ENCODE results near the gene ZNF207.
"Not testable (repeated sequence)": the region's sequence is repeated elsewhere in the genome, so short reads cannot be mapped to it uniquely, and the experiment has no call there.

The ZNF207 gene

DNA sequence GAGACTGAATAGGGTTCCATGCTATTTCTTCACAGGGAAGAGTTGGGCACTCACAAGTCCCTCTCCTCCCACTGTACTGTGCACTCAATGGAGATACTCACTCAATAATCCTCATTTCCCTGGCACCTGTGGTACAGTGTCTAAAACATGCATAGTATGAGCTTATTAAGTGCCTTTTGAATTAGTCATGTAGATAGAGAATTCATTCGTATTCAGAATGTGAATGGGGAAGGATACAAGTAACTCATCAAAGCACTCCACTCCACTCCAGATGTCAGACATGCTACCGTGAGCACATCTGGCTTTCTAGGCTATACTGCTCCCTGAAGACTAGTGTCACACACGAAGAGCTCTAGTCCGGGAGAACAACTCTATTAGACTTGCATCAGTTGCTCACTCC lies 14.3 kb upstream of the ZNF207 start:
- DNase-seq = no peak

DNA sequence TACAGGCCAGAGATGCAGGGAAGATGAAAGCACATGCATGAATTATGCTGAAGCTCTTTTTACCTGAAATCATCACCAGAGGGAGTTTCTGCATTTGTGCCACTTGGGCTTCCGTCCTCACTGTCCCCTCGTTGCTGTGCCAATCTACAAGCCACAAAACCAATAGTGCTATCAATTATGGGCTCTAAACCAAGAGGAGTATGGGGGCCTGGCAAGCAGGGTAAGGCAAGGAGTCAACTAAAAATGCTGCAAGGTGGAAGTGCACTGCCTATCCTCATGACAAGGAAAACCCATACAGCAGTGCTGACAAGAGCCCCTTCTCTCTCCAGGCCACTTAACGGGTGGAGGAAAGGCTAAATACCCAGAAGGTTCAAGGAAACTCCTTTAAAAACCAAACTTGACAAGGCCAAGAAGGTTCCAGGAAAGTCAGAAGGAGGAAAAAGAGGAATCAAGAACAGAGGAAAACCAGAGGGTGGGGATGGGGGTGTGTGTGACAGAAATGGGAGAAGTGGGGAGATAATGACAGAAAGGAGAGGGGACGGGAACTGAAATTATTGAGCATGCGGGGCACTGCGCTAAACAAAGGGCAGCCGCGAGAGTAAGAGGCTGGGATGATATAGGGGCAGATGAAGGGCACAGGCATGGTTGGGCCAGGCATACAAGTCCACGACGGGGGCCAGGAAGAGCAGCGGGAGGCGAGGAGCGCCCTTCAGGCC lies 8.7 kb upstream of the ZNF207 start:
- DNase-seq = peak; percentile 8

DNA sequence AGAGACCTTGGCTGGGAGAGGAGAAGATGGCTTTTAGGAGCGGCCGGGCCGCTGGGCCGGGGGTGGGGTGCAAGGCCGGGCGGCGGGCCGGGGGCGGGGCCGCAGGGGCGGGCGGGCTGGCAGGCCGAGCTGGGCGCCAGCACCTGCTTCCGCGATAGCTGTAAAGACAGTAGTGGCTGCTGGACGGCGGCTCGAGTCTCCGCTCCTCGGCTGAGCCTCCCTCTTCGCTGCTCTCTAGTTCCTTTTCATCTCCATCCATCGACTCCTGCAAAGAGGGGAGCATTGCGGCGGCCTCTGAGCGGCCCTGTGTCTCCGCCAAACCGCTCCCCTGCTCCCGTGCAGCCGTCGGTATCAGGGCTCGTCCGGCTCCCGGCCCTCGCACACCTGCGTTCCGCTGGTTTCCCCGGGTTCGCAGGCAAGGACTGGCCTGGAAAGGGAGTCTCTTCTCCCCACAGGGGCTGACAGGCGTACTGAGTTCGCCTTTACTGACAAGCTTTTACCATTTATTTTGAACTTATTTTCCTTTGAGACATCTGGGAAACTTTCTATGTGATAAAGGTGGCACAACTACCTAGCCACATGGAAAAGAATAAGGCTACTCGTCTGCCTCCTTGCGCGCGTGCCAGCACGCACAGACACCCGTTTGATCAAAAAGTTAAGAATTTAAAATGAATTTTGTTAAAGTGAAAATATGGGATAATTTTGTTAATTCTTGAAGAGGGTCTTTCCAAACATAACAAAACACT lies 7.9 kb upstream of the ZNF207 start, which contains the start of gene C17orf75:
Gene C17orf75, minus strand, starts transcription at position 317 of the 746 bp plus-strand sequence. Its CDS starts 34 bp downstream, at position 283.
- peak; percentile 44 for DNase-seq

DNA sequence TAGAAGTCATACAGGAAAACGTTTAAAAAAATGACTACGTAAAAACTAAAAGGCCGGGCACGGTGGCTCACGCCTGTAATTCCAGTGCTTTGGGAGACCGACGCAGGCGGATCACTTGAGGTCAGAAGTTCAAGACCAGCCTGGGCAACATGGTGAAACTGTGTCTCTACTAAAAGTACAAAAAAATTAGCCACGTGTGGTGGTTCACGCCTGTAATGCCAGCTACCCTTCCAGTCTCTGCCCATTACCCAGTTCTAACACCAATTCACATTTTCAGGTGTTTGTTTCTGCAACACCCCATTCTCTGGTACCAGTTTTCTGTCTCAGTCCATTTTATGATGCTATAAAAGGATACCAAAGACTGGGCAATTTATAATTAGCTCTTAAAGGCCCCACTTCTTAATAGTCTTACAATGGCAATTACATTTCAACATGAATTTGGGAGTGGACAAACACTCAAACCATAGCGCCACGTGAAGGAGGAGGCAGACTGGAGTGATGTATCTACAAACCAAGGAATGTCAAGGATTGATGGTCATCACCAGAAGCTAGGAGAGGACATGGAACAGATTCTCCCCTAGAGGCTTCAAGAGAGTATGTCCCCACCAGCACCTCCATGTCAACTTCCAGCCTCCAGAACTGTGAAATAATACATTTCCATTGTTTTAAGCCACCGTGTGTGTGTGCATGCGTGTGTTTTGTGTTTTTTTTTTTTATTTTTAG lies 7.2 kb upstream of the ZNF207 start:
- DNase-seq = no peak

DNA sequence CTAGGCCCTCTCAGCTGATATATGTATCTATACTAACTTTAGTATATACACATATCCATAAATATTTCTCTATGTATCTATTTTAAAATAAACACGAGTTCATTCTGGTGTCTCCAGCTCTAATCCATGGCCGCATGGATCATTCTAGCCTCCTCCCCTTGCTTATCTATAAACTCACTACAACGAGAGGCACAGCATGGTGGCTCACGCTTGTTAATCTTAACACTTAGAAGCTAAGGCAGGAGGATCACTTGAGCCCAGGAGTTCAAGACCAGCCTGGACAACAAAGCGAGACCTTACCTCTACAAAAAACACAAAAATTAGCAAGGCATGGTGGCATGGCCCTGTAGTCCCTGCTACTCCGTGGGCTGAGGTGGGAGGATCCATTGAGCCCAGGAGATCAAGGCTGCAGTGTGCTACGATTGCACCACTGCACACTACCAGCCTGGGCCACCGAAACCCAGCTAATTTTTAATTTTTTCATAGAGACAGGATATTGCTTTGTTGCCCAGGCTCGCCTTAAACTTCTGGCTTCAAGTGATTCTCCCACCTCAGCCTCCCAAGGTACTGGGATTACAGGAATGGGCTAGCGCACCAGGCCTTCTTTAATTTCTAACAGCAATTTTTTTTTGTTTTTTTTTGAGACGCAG lies 3.9 kb upstream of the ZNF207 start:
- DNase-seq = no peak

DNA sequence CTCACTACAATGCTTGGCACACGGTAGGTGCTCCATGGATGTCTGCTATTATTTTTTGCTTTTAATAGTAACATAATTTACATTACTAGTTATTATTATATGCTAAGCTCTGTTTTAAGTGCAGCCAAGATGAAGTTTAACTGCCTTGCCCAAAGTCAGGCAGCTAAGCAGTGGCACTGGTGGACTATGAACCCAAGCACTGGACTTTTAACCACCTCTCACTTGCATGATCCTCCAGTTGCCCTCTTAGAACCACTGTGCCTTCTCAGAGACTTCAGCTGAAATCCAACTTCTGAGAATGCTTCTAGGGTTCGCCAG lies 1.5 kb upstream of the ZNF207 start:
- DNase-seq = no peak

DNA sequence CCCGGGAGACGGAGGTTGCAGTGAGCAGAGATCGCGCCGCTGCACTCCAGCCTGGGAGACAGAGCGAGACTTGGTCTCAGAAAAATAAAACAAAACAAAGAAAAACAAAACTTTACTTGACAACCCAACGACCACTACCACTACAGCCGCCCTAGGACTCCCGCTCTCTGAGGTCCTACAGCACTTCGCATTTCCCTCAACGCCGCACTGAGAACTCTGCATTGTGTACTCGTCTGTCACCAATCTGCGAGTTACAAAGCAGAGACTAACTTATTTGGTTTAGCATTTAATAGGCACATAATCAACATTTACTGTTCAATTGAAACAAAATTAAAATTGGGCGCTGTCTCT lies 479 bp upstream of the ZNF207 start:
- DNase-seq = no peak

DNA sequence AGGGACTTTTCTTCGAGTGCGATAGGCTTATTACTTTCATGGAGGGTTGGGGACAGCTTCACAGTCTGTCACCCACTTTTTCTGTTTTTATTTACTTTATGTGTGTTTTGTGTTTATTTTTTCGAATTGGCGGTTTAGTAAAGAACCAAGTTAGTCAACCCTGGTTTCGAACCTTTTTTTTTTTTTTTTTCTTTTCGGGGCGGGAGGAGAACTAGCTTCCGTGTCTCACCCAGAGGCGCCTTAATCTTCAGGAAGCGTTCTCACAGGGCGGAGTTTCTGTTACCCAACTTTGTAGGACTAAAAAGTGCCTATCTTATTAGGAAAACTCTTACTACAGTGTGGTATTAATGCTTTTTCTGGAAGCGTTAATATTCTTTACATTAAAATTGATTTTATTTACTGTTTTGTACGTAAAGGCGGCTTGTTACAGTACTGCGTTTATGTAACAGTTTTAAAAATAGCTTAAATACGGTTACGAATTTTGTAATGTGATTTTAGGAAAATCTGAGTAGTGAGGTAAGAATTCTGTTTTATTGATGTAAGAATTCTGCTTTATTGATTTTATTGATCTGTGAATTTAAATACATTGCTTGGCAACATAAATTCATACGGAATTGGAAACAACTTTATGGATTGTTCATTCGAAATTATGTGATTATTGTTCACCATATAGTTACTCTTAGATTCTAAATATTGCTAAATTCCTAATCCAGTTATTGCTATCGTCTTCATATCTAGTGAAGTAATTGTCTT lies 885 bp downstream of the ZNF207 start:
- DNase-seq = peak; percentile 21

DNA sequence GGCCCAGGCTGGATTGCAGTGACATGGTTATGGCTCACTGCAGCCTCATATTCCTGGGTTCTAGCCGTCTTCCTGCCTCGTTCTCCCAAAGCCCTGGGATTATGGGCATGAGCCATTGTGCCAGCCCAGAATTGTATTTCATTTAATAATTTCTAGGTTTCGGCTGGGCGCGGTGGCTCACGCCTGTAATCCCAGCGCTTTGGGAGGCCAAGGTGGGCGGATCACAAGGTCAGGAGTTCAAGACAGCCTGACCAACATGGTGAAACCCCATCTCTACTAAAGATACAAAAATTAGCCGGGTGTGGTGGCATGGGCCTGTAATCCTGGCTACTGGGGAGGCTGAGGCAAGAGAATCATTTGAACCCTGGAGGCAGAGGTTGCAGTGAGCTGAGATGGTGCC lies 2.8 kb downstream of the ZNF207 start:
- not testable (repeated sequence) for DNase-seq

DNA sequence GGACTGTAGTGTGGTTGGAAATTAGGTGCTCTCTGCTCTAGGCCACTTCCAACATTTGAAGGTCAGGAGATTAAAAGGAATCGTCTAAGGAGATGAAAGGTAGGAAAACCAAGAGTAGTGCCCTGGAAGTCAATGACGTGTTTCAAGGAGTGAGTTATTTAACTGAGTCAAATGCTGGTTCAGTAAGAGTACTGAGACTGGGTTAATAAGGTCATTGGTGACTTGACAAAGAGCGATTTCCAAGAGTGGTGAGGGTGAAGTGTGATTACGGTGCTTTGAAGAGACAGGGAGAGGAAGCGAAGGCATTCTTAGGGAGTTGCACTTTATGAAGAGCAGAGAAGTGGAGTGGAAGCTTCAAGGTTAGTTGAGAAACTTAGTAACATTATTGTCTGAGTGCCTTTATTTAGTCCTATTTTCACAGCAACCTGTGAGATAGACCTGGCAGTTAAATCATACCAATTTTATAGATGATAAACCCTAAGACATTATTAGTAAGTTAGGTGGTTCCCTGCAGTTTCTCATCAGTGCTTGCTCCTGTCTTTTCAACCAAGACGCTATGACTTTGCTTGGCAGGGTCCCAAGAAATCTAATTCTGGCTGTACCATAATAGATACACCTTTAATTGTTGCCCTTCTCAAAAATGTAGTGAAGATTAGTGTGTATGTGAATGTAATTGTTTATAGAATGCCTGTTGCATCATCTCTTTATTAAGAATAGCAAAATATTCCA lies 5.9 kb downstream of the ZNF207 start:
- DNase-seq = no peak

DNA sequence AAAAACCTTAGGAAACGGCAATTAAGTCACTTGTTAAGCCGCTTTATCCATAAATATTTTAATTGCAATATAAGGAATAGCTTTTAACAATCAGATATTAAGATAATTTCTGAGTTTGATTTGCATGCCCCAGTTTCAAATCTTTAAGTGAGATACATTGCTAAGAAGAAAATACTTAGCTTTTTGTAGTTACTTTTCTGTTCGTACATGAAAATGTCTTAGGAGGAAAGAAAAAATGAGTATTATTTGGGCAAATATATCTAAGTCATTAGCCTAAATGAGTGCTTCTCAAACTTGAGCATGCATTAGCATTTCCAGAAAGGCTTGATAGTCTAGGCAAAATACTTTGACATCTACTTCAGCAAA lies 6.4 kb downstream of the ZNF207 start:
- no peak for DNase-seq

DNA sequence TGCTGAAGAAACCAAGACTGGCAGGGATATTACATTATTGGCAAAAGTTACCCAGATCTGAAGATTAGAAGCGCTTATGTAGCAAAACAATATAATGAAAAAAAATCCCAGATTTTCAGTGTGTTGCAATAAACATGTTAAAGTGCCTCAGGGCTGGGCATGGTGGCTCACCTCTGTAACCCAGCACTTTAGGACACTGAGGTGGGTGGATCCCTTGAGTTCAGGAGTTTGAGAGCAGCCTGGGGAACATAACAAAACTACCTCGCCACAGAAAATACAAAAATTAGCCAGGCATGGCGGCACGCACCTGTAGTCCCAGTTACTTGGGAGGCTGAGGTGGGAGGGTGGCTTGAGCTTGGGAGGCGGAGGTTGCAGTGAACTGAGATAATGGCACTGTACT lies 6.8 kb downstream of the ZNF207 start:
- no peak for DNase-seq

DNA sequence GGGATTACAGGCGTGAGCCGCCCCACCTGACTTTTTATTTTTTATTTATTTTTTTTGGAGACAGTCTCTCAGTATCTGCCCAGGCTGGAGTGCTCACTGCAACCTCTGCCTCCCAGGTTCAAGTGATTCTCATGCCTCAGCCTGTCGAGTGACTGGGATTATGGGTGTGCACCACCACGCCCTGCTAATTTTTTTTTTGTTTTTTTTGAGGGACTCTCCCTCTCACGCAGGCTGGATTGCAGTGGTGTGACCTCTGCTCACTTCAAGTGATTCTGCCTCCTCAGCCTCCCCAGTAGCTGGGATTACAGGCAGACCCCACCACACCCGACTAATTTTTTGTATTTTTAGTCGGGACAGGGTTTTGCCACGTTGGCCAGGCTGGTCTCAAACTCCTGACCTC lies 7.7 kb downstream of the ZNF207 start:
- no peak for DNase-seq

DNA sequence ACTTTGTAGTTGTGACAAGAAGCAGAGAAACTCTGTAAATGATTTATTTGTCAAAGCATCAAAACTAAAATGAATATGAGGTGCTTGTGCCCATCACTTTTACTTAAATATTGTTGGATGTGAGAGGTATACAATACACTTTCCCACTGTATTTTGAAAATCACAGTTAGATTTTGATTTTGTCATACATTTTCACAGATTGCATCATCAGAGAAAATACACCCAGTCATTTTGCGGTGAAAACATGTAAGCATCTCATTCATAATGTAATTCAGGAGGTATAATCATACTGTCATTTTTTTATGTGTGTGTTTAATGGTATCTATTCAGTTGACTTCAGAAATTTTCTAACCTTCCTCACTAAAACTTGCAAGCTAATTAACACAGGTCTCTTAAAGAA lies 11.3 kb downstream of the ZNF207 start:
- no peak for DNase-seq

DNA sequence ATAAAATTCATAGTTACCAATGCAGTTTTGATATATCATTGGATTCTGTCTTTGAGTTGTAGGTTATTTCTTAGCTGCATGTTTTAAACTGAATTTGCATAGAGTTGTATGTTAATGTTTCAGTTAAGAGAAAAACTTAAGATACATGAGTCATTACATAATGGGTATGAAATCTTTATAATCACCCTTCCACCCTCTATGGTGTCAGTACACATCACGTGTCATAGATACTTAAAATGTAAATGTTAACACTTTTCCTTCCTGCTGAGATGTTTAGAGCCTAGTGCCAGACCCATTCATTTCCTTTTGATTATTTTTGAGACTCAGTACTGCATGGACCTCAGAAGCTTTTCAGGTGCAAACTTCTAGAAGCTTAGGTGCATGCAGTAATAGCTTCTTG lies 20.5 kb downstream of the ZNF207 start:
- no peak for DNase-seq

DNA sequence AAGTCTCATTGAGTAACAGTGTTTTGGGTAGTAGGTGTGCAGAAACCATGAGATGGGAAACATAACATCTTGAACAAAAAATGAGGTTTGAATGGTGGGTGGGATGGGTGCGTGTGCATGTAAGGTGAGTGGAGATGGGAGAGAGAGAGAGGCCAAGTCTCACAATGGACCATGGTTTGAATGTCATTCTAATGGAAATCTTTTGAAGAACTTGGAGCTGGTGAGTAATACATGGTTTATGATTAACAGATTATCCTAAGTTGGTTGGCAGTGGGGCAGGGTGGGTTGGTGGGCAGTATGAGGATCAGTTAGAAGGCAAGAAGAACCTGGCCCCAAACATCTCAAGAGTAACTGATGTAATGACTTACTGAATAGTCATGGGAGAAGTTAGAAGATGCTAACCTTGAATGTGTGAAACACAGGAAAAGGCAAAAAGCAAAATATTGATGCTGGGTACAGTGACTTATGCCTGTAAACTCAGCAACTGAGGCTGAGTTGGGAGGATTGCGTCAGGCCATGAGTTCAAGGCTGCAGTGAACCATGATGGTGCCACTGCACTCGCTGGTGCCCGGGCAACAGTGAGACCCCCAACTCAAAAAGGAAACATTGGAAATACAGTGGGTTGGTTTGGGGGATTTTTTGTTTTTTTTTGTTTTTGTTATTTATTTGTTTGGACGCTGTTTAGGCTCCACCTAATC lies 32.7 kb downstream of the ZNF207 start:
- DNase-seq = no peak

DNA sequence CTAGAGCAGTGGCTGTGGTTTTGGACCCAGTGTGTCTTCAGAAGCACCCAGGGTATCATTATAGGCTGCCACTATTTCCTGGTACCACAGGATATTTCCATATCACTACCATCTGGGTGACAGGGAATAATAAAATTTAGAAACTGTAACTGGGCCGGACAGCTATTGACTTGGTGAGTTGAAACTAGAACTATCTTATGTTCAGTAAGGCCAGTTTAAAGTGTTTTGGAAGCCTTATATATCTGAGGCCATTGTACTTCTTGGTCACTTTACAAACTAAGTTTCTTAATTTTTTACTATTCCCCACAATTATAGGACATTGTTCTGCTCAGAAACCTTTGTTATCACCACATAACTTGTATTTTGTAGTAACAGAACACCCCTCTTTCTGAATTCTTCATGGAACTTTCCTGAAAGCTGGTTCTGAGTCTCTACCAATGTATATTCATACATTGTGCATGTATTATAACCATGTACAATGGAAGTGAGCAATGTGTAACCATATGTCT lies 34.0 kb downstream of the ZNF207 start:
- DNase-seq = no peak

DNA sequence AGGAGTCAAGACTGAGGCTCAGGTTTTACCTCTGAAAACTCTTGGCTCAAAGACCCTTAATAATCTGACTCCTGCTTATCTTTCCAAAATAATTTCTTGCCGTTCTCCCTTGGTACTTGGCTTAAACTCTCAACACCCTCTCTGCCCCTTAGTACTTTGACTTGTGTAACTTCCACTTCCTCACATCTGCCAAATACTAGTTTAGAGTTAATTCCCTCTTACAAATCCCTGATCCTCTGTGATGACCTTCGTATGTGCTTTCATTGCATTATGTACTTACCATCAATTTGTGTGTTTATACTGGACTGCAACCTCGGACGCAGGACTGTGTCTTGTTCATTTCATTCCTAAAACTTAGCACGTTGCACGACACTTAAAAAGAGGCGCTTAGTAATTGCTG lies 35.2 kb downstream of the ZNF207 start:
- DNase-seq = no peak

DNA sequence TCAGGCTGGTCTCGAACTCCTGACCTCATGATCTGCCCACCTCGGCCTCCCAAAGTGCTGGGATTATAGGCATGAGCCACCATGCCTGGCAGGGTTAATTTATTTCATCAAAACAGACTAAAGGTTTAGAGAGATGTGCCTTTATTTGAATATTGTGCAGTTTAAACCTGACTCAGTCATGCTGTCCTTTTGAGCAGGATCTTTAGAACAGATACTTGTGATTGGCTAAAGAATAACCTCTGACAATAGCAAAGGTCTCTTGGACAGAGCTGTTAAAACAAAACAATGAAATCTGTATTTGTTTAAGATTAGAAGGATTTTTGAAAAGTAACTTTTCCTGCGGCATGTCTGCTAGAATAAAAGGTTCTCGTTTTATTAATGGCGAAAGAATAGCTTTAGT lies 36.0 kb downstream of the ZNF207 start:
- DNase-seq = no peak

DNA sequence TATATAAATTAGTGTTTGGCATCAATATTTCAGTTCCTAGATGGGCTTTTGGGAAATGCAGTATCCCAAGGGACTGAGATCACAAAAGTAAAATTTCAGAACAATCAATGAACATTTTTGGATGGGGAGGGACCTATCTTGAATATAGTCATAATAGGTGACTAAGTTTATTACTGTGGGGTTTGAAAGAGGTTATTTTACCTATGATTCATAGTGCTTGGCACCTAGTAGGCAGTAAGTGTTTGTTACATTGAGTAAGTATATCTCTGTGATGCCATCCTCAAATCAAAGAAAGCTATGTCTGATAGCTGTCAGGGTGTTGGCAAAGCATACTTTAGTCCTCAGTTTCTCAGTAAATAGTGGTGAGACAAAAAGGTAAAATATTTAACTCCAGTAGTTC lies 36.9 kb downstream of the ZNF207 start:
- no peak for DNase-seq

DNA sequence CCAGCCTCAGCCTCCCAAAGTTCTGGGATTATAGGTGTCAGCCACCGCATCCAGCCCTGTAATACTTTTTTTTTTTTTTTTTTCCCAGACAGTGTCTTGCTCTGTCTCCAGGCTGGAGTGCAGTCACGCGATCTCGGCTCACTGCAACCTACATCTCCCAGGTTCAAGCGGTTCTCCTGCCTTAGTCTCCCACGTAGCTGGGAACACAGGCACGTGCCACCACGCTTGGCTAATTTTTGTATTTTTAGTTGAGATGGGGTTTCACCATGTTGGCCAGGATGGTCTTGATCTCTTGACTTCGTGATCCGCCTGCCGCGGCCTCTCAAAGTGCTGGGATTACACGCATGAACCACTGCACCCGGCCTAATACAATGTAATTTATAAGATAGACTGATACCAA lies 38.2 kb downstream of the ZNF207 start:
- DNase-seq = not testable (repeated sequence)
